Astrocyte of the spinal cord (primary cell): ENCODE results near the gene RAPGEF5.
"Not testable (repeated sequence)": the region's sequence is repeated elsewhere in the genome, so short reads cannot be mapped to it uniquely, and the experiment has no call there.

Experiments used
- DNase-seq: peaks from one replicate; pipeline ENCODE4 v3.0.0; 2011; ENCODE audit warnings: low read depth, low spot score
- H3K4me3 ChIP-seq: 2 replicates; pipeline ENCODE4 v1.5.1; 2011; ENCODE audit warnings: low read depth, mild to moderate bottlenecking, low read length, moderate library complexity
- in situ Hi-C: cut with HindIII; loops from 2 replicates; pipeline ENCODE4 v1.10.0; 2017; ENCODE audit warnings: low sequenced_read_pairs
- TF ChIP-seq, protein P1 (sequence below): IDR thresholded peaks from 2 replicates; pipeline ENCODE4 v1.5.1; 2012; ENCODE audit warnings: low read depth, mild to moderate bottlenecking, low read length, inconsistent platforms

The RAPGEF5 gene

DNA sequence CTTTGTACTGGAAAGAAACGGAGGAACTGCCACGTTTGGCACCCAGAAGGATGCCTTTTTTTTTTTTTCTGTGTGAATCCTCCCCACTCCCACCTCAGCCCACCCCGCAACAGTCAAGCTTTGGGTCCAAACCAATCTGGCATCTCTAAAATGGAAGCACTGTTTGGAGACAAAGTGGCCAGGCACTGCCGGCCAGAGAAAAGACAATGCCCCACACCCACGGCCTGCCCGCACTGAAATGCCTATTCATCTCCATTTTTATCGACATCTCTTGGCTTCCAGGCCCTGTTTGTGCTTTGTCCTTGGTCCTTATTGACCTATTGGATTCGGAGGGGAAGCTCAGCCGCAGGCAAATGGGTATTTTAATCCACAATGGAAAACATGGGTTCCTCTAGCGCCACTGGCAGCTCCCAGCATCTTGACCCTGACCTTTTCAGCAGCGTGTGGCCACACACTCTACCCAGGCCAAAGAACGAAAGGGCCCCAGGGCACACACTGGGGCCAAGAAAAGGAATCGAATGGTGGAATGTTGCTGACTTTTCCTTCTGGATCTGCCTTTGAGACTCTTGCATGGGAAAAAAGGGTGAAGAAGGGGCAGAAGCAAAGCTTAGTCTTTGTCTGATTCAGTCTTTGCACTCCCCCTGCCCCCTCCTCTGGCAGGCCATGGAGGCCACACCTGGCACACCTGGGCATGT, 248.7 kb downstream of the RAPGEF5 start:
- TF ChIP-seq, protein P1, sequence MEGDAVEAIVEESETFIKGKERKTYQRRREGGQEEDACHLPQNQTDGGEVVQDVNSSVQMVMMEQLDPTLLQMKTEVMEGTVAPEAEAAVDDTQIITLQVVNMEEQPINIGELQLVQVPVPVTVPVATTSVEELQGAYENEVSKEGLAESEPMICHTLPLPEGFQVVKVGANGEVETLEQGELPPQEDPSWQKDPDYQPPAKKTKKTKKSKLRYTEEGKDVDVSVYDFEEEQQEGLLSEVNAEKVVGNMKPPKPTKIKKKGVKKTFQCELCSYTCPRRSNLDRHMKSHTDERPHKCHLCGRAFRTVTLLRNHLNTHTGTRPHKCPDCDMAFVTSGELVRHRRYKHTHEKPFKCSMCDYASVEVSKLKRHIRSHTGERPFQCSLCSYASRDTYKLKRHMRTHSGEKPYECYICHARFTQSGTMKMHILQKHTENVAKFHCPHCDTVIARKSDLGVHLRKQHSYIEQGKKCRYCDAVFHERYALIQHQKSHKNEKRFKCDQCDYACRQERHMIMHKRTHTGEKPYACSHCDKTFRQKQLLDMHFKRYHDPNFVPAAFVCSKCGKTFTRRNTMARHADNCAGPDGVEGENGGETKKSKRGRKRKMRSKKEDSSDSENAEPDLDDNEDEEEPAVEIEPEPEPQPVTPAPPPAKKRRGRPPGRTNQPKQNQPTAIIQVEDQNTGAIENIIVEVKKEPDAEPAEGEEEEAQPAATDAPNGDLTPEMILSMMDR = no peak

DNA sequence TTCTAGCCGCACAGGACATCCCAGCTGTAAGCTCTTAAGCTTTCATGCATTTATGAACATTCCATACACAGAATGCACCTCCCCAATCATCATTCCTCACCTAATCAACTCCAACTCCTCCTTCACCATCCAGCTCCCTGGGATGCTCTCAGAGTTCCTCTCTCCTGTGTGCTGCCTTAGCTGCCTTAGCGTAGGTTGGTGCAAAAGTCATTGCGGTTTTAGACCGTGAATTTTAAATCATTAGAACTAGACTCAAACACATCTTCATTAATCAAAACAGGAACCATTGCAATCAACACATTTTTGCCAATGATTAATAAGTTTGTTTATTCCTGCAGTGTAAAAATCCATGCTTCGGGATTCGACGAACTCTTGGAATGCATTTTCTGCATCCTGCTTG, 251.4 kb downstream of the RAPGEF5 start:
- TF ChIP-seq, protein P1 = no peak
- no peak for DNase-seq
- in situ Hi-C loops = no loop called here
- H3K4me3 ChIP-seq = no peak overlapping the region

More for the DNA sequence above, 248.7 kb downstream of the RAPGEF5 start:
- in situ Hi-C loops = no loop called here
- no peak for DNase-seq
- H3K4me3 ChIP-seq = no peak overlapping the region

DNA sequence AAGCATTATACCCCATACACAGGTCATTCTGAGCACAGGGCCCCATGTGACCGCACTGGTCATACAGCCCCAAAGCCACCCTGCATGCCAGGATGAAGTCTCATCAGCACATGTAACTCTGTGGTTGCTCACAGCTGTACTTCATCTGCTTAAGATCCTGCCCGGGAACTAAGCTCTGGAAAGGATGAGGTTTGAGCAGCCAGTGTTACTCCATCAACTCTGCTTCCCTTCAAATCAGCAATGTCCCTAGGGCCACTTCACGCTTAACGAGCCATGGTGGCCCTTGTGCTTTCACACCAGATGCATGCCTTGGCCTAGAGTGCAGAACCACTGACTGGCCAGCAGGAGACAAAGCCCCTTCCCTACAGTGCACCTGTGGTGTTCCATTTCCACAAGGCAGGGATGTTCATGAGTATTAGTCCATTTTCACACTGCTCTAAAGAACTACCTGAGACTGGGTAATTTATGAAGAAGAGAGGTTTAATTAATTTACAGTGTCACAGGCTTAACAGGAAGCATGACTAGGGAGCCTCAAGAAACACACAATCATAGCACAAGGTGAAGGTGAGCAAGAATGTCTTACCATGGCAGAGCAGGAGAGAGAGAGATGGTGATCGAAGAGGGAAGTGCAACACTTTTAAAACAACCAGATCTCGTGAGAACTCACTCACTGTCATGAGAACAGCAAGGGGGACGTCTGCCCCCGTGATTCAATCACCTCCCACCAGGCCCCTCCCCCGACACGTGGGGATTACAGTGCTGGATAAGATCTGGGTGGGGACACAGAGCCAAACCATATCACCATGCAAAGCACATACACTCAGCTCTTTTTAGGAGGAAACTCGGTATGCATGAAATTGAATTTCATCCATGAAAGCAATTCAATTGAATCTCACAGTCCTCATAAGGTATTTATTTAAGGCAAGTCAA, 262.3 kb downstream of the RAPGEF5 start:
- in situ Hi-C loops = no loop called here
- TF ChIP-seq, protein P1 = no peak
- no peak overlapping the region for H3K4me3 ChIP-seq
- DNase-seq = no peak

DNA sequence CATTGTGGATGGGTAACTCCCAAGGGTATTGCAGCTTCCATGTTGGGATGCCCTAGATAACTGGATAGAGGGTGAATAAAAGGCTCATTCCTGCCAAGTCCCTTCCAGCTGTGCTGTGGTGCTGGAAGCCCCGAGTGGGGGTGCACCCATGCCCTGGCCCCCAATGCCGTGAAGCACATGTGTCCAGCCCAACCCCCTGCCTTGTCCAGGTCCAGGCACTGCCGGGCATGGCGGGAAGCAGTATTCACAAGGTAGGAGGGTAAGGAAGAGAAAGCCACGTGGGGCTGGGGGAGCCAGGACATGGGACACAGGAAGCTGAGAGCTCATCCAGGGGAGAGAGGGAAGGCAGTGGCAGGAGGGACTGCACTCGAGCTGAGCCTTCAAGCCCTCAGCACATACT, 263.0 kb downstream of the RAPGEF5 start:
- no peak for DNase-seq
- TF ChIP-seq, protein P1 = no peak
- H3K4me3 ChIP-seq = no peak overlapping the region
- in situ Hi-C loops = no loop called here

DNA sequence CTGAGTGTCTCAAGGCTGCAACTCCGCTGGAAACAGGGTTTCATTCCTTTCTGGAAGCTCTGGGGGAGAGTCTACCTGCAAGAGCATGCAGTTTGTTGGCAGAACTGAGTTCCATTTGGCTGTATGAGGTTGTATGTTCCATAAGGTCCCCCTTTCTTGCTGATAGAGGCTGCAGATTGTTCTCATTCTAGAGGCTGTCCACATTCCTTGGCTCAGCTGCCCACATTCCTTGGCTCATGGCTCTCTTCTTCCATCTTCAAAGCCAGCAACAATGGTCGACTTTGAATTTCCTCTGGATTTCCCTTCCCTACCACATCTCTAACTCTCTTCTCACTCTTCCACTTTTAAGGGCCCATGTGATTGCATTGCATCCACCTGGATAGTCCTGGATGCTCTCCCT, 264.0 kb downstream of the RAPGEF5 start:
- no peak overlapping the region for H3K4me3 ChIP-seq
- TF ChIP-seq, protein P1 = no peak
- DNase-seq = no peak
- in situ Hi-C loops = no loop called here

DNA sequence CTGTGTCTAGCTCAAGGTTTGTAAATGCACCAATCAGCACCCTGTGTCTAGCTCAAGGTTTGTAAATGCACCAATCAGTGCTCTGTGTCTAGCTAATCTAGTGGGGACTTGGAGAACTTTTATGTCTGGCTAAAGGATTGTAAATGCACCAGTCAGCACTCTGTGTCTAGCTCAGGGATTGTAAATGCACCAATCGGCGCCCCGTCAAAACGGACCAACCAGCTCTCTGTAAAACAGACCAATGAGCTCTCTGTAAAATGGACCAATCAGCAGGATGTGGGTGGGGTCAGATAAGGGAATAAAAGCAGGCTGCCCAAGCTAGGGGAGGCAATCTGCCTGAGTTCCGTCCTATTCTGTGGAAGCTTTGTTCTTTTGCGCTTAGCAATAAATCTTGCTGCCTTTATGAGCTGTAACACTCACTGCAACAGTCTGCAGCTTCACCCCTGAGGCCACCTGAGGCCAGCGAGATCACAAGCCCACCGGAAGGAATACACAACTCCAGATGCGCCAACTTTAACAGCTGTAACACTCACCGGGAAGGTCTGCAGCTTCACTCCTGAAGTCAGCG, 265.9 kb downstream of the RAPGEF5 start:
- DNase-seq, H3K4me3 ChIP-seq, in situ Hi-C loops: not testable (repeated sequence)
